Activated CD4-positive, CD25-positive, alpha-beta regulatory T cell treated with anti-CD3 and anti-CD28 coated beads, Interleukin-2, amount 50 U/mL, for 16 hours (primary cell): ENCODE data around the gene XPNPEP2.

Source experiments
- DNase-seq: peaks from one replicate; pipeline ENCODE4 v3.0.0-alpha.2; 2020; ENCODE audit warnings: low read depth, low spot score

XPNPEP2 gene

DNA sequence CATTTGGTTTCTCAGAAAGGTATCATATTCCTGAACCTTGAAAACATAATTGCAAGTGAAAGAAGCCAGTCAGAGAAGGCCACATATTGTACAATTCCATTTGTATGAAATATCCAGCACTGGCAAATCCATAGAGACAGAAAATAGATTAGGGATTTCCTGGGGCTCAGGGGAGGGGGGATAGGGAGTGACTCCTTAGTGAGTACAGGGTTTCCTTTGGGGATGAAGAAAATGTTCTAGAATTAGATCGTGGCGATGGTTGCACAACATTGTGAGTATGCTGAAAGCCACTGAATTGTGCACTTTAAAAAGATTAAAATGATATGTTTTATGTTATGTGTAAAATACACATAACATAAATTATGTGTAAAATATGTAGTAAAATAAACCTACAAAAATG lies 10.3 kb downstream of the XPNPEP2 start:
- no peak for DNase-seq

DNA sequence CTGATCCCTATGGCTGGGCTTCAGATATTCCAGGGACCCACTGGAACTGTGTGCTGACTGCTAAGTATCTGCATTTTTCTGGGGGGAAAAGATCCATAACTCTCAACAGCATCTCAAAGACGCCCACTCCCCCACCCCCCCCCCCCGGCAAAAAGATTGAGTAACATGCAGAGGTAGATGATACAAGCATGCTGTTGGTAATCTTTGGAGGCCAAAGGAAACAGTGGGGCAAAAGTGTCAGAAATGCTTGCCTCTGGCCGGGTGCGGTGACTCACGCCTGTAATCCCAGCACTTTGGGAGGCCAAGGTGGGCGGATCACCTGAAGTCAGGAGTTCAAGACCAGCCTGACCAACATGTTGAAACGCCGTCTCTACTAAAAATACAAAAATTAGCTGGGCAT lies 12.2 kb downstream of the XPNPEP2 start:
- no peak for DNase-seq

DNA sequence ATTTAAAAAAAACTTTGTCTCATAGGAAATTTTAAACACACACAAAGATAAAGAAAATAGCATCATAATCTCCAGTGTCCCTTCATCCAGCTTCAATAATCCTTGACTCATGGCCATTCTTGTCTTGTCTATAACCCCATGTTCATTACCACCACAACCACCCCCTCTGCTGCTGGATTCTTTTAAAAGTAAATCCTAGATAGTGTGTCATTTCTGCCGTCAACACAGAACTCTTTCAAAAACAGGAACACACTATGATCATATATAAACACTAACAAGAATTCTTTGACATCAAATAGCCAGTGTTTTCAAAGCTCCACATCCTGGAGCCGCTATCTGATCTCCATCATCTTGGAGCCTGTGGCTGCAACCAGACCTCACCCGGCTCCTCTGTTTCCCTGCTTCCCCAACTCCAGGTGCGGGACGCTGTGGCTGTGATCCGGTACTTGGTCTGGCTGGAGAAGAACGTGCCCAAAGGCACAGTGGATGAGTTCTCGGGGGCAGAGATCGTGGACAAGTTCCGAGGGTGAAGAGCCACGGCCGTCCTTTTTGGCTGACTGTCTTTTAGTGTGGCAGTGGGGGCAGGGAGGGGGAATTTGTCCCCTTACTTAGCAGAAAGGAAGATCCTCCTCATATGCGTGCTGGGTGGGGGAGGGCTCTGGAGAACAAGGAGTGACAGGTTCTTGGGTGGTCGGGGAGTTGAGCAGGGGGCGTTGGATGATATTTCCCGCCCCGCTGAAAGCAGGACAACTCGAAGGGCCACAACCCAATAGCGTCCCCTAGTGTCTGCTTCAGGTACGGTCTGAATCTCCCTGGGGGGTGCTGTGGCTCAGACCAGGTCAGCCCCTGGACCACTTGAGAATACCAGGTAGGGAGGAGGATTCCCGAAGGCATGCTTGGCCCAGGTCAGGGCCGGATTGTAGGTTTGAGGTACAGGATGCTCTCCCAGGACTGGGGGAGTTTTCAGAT lies 15.6 kb downstream of the XPNPEP2 start:
- DNase-seq = no peak

DNA sequence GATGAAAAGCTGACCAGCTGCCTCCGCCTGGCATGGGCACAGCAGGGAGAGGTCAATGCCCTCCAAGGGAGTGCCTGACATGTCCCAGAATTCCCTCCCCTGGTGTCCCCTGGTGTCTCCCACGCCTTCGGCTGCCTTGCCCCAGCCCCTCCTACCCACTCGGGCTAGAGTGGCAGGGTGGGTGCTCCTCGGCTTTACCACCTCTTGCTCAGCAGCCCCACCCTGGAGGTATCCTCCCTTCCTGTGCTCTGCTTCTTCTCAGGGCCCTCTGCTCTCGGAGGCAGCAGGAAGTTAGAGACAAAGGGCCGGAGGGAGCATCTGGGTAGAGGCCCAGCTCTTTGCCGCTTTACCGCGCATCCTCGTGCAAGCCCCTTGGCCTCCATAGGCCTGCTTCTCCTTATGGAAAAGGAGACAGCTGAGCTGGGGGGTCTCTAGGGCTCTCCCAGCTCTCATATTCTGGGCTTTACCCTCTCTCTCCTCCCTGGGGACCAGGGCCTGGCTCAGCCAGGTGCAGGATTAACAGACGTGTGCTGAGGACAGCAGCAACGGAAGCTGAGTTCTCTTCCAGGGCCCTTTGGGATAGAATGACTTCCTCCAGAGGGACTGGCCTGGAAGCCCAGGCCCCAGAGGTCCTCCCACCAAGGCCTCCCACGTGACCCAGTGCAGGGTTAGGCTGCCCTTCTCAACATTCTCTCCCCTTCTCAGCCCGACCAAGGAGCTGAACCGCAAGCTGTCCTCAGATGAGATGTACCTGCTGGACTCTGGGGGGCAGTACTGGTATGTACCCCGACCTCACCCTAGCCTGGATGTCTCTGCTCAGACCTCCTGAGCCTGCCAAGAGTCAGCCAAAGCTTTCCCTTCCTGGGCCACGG lies 17.2 kb downstream of the XPNPEP2 start:
- DNase-seq = no peak

DNA sequence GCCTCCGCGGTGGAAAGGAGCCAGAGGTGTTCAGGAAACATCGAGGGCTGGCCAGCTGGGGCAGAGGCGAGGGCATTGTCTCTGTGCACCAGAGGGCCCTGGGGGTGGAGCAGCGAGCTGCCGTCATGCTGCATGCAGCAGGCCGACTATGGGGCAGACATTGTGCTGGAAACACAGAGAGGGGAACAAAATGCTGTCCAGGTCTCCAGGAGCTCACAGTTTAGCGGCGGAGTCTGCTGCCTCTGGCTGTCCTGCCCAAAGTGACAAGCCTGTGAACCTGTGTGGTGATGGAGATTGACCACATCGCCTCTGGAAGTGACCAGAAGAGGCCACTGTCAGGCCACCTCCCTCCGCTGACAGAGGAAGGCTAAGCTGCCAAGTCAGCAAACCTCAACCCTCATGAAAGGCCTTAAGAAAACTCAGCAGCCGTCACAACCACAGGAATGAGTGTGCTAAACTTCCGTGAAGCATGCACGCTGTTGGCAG lies 20.8 kb downstream of the XPNPEP2 start:
- no peak for DNase-seq

DNA sequence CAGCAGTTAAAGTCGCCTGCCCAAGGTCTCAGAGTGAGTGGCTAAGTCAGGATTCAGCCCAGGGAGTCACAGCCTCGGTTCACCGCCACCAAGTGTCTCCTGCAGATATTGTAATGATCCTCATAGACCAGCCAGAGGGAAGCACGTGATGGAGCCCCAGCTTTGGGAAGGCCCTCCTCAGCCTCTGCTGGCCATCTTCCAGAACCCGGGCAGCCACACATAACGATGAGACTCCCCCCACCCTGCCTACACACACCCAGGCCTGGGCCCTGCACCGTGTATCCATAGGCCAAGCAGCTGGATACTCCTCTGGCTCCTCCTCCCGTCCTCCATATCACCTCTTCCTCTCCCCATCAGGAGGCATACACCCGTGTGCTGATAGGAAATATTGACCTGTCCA lies 21.4 kb downstream of the XPNPEP2 start:
- DNase-seq = no peak

DNA sequence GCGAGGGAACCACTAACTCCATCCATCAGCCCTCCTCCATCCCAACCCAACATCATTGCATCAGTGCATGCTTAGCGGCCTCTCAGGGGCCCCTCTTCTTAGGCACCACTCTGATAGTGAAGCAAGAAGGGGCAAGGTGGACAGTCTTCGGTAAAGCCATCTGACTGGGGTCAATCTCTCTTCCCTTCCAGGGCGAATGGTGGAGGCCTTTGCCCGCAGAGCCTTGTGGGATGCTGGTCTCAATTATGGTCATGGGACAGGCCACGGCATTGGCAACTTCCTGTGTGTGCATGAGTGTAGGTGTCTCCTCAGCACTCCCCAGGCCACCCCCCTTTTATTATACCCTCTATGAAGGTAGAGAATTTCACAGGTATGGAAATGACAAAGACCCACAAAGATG lies 22.2 kb downstream of the XPNPEP2 start:
- DNase-seq = no peak

DNA sequence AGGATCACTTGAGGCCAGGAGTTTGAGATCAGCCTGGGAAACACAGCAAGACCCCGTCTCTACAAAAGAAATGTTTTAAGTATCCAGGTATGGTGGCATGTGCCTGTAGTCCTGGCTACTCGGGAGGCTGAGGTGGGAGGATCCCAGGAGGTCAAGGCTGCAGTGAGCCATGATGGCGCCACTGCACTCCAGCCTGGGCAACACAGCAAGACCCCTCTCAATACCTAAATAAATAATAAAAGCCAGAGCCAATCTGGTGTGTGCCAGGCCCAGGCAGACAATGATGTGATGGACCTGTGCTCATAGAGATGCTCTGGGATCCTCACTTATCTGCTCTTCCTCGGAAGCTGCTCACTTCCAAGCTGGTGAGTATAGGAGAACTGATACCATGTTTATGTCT lies 22.8 kb downstream of the XPNPEP2 start:
- DNase-seq = no peak

DNA sequence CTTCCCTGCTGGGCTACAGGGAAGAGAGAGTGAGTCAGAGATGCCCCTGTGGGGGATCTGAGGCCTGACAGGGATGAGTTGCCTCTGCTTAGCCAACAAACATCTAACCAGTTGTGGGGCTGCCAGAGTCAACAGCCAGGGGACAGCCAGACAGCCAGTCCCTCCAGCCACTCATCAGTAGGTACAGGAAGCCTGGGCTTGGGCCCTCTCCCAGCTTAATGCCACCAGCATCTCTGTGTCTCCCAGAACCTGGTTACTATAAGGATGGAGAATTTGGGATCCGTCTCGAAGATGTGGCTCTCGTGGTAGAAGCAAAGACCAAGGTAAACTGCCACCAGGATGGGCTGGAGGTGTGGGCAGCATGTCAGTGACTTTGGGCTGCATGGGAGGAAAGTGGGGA lies 23.7 kb downstream of the XPNPEP2 start:
- DNase-seq = no peak

DNA sequence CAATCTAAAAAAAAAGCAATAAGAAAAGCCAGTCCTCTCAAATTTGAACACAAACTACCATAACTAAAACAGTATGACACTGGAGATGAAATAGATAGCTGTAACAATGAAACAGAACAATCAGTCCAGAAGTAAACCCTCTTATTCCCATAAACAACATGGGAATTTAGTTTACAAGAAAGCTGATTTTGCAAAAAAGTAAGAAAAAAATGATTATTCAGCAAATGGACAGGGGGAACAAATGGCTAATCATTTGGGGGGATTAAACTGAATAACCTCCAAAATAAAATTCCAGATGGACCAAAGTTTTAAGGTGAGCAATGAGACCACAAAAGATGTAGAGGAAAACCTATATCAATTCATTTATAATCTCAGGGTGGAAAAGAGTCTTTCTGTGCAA lies 24.9 kb downstream of the XPNPEP2 start:
- DNase-seq = no peak

DNA sequence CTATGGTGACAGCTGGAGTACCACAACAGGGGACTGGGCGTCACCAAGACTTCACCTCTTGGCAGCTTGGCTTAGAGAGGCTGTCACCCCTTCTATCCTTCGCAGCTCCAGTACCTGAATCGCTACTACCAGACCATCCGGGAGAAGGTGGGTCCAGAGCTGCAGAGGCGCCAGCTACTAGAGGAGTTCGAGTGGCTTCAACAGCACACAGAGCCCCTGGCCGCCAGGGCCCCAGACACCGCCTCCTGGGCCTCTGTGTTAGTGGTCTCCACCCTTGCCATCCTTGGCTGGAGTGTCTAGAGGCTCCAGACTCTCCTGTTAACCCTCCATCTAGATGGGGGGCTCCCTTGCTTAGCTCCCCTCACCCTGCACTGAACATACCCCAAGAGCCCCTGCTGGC lies 29.4 kb downstream of the XPNPEP2 start:
- DNase-seq = no peak

DNA sequence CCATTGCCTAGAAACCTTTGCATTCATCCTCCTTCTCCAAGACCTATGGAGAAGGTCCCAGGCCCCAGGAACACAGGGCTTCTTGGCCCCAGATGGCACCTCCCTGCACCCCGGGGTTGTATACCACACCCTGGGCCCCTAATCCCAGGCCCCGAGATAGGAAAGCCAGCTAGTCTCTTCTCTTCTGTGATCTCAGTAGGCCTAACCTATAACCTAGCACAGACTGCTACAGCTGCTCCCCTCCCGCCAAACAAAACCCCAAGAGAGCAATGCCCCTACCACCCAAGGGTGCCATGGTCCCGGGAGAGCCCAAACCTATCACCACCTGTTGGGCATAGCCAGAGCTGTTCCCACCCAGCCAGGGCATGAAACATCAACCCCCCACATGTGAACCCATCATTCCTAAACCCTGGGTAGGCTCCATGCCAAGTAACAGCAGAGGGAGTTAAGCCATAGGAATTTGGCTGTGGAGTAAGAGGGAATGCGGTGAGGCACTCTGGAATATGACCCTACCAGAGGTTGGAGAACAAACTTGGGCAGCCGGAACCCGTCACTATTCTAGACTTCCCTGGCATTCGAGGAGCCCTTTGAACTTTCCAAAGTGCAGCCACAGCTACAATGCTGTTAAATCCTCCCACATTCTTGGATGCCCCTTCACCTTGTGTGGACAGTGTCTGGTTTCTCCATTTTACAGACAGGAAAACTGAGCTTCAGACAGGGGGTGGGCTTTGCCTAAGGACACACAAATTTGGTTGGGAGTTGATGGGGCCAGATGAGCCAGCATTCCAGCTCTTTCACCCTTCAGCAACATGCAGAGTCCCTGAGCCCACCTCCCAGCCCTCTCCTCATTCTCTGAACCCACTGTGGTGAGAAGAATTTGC lies 30.0 kb downstream of the XPNPEP2 start:
- DNase-seq = no peak

DNA sequence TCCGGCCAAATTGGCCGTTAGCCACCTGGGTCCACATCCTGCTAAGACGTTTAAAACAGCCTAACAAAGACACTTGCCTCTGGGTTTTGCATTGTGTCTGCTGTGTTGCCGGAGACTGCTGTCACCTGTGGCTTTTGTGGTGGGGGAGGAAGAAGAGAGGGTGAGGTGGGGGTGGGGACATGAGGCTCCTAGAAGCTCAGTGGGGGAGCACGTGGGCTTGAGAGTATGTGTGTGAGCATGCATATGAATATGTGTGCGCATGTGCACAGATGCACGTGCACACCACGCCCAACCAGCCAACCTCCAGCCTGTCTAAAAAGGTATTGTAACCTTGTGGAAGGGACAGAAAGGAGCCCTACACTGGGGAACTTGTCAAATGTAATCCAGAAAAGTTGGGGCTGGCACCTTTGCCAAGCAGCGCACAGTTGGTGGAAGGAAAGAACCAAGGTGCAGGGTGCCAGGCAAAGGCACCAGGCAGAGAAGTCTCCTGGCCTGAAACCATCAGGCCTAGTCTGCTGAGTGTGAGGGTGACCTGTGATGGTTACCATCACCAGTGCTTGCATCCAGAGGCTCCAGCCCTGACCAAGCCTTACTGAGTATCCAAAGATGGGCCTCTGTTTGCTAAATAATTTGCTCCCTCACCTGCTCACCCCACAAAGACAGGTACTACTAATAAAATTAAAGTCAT lies 30.8 kb downstream of the XPNPEP2 start:
- peak; percentile 56 for DNase-seq

DNA sequence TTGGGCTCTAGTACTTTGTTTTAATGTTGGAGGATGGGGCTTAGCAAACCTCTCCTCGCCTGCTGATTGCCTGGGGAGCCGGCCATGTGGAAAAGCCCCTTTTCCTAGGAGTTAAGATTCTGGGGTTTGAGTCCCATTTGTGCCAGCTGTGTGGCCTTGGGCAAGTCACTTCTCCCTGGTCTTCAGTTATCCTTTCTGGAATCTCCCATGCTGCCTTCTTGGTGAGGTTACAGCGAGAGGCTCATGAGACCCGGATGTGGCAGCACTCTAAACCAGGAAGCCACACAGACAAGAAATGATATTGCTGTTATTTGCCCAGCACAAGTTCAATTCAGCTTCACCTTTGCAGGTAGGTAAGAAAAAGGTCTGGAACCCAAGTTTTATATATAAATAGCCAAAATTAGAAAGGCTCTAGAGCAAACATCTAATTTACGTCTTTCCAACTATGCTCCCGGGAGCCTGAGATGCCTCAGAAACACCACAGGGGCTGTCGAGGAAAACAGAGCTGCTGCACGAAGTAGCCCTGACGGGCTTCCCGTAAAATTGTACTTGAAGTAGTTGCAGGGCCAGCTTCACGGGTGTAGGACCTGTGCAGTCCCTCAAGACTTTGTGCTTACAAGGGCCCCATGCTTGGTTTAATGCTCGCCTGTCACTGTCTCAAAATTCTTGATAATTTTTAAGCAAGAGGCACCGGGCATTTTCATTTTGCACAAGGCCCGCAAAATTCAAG lies 32.7 kb downstream of the XPNPEP2 start:
- no peak for DNase-seq

DNA sequence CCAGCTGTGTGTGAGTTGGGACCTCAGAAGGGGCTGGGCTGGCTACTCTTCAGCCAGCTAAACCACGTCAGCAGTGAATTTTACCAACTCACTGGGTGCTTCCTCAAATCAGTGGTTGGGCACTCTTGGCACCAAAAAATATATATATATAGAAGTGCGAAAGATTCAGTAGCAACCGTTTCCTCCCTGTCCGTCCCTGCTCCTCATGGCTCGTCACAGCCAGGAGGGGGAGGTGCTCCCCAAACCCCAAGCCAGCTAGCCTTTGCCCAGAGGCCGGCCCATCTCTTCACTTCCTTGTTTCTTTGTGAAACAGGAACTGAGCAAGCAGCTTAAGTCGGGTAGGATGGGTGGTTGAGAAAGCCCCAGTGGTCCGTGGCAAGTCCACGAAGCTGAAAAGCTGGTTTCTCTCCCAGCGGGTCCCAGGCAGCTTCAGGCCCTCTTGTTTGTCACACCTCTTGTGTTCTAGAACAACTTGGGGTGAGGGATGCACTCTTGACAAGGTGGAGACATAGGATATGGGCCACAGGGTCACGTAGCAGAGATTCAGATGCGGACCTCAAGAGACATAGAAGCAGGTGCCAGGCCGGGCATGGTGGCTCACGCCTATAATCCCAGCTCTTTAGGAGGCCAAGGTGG lies 34.1 kb downstream of the XPNPEP2 start:
- no peak for DNase-seq

DNA sequence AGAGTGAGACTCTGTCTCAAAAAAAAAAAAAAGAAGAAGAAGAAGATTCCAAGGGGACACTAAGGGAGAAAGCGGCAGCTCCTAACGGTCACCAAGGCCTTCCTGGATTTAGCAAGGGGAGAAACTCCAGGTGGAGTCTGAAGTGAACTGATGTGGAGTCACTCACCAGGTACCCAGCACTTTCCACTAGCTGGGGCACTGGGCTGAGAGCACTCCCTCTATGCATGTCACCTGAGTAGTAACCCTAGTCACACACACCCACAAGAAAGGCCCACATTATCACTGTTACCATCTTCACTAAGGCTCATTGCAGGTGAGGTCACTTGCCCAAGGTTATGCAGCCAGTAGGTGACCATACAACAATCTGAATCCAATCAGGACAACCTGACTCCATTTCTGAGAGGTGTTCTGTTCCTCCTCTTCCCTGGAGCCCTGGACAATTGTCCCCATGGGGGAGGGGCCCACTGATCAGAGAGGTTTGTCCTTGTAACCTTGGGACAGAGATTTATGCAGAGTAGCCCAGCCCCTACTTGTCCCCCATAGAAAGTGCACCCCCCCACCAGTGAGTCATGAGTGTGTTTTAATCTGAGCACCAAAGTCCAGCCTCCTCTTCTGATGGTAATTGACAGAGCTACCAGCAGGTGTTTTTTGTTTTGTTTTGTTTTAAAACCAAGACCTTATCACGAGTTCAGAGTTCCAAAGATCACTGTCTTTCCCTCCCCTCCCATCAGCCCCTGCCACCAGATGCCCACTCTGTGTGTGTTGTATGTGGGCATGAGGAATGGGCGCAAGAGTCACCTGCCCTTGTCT lies 35.1 kb downstream of the XPNPEP2 start:
- DNase-seq = no peak

DNA sequence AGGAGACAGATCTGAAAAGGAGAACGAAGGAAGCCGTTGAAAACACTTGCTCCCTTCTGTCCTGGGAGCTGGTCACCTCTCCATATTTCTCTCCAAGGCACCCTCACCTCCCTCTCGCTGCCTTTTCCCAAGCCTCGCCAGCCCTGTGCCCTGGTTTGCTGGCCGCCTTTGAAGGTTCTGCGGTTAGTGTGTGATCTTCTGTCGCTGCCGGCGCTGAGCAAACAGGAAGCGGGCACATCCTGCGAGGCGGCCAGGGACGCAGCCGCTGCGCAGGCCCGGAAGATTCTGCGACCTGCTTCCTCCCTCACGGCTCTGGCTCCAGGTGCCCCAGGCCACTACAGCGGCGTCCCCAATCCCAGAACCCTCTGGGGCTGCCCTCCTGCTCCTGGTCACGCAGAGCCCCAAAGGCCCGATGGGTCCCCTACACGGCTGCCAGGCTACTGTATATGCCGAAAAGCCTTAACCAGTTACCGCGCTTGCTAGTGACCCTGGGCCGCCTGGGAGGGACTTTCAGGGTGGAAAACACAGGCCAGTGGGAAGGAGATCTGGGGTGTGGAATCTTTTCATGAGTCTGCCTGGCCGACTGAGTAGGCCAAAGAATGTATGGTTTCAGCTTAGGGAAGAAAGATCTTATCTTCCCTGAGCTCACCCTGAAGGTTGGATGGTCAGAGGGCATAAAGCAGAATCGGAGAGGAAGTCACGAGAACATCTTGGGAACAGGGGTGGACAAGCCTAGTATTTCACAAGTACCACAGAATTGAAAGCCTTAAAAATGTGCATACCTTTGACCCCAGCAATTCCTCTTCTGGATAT lies 38.6 kb downstream of the XPNPEP2 start:
- peak; percentile 40 for DNase-seq

DNA sequence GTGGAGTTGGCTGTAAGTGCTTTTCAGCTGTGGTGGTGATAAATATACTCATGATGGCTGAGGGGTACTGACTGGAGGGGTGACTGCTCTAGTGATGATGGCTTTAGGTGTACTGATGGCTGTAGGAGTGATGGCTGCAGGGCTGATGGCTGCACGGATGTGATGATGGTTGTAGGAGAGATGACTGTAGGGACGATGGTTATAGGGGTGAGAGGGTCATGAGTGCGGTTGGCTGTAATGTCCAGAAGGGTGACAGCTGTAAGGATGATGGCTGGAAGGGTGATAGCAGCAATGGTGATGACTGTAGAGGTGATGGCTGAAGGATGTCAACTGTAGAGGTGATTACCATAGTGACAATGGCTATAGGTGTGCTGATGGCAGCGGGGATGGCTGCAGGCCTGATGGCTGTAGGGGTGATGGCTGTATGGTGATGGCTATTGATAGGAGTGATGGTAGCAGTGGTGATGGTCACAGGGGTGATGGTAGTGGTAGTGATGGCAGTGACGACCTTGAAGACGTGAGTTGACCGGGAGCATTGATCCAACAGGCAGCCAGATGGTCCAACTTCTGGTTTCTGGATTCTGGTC lies 40.4 kb downstream of the XPNPEP2 start:
- no peak for DNase-seq
